AG04450 (cell line): ENCODE data around the gene VDAC1. TPM values are rescaled to one million over a fixed set of nuclear protein-coding genes. Genes with fewer than 3 reads are reported as not detected.
"Not testable (repeated sequence)": the region's sequence is repeated elsewhere in the genome, so short reads cannot be mapped to it uniquely, and the experiment has no call there.

Experiments
- CTCF ChIA-PET: fragments of 300-600, 350-600 bp; formaldehyde crosslinking; extraction: SDS; loops from one replicate; lab custom pipeline; 2022; ENCODE audit warnings: antibody characterized with exemption, inconsistent platforms; lab: Charles Lee
- POLR2A ChIA-PET: fragments of 350-600 bp; formaldehyde crosslinking; extraction: SDS; loops from one replicate; lab custom pipeline; 2021; ENCODE audit warnings: antibody characterized with exemption, inconsistent platforms; lab: Yijun Ruan, JAX
- DNase-seq: peaks from one replicate; pipeline ENCODE4 v3.0.0-alpha.2; 2011; ENCODE audit warnings: low read depth, low spot score
- H3K27ac ChIP-seq: one replicate; pipeline ENCODE4 v1.5.1; 2012; ENCODE audit warnings: low read depth, low read length, control low read depth
- H3K27me3 ChIP-seq: one replicate; pipeline ENCODE4 v1.6.0; 2012; ENCODE audit warnings: low read length; ENCODE audit not compliant: control insufficient read depth, insufficient read depth
- H3K4me3 ChIP-seq: 2 replicates; pipeline ENCODE4 v1.5.1; 2011; ENCODE audit warnings: mild to moderate bottlenecking, low read depth, low read length, control low read depth
- H3K9me3 ChIP-seq: 2 replicates; pipeline ENCODE4 v1.5.1; 2012; ENCODE audit warnings: low read length; ENCODE audit not compliant: control insufficient read depth, insufficient read depth
- polyA plus RNA-seq: library from polyadenylated mRNA; depleted of rRNA; stranded (reverse); fragments of >200 nt; gene quantifications from 2 replicates; pipeline ENCODE4 v1.2.3, GENCODE V29; 2011
- TF ChIP-seq, protein P1 (sequence below): IDR thresholded peaks from 2 replicates; pipeline ENCODE4 v1.5.1; 2011; ENCODE audit warnings: low read depth, low read length, control low read depth, inconsistent platforms

Gene VDAC1
- polyA plus RNA-seq, 1 experiment, result 262 TPM

DNA sequence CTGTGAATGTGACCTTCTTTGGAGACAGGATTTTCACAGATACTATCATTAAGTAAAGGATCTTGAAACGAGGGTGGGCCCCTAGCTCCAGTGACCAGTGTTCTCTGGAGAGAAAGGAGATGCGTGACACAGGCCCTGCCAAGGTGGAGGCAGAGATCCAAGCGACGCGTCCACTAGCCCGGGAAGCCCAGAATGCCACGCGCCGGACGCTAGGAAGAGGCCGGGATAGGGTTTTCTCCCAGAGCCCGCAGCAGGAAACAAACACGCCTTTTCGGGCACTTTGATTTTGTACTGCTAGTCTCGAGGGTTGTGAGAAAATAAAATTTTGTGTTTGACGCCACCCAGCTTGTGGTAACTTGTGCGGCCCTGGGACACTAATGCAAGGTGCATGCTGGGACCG is 29.6 kb upstream of the VDAC1 start:
- CTCF ChIA-PET, result interaction anchor here (14.8 kb wide), 1 partner anchor 108 kb away, joined by 458 read pairs; no protein-coding TSS in a partner anchor
- TF ChIP-seq, protein P1, sequence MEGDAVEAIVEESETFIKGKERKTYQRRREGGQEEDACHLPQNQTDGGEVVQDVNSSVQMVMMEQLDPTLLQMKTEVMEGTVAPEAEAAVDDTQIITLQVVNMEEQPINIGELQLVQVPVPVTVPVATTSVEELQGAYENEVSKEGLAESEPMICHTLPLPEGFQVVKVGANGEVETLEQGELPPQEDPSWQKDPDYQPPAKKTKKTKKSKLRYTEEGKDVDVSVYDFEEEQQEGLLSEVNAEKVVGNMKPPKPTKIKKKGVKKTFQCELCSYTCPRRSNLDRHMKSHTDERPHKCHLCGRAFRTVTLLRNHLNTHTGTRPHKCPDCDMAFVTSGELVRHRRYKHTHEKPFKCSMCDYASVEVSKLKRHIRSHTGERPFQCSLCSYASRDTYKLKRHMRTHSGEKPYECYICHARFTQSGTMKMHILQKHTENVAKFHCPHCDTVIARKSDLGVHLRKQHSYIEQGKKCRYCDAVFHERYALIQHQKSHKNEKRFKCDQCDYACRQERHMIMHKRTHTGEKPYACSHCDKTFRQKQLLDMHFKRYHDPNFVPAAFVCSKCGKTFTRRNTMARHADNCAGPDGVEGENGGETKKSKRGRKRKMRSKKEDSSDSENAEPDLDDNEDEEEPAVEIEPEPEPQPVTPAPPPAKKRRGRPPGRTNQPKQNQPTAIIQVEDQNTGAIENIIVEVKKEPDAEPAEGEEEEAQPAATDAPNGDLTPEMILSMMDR, result no peak
- peaks cover 22% of the 10 kb centered on the region for H3K27me3 ChIP-seq
- no peak overlapping the region for H3K4me3 ChIP-seq
- POLR2A ChIA-PET, result no interaction called here
- no peaks in the 10 kb centered on the region; the same call in 1 of the 2 replicates for H3K9me3 ChIP-seq
- no peak for DNase-seq
- no peak overlapping the region for H3K27ac ChIP-seq

DNA sequence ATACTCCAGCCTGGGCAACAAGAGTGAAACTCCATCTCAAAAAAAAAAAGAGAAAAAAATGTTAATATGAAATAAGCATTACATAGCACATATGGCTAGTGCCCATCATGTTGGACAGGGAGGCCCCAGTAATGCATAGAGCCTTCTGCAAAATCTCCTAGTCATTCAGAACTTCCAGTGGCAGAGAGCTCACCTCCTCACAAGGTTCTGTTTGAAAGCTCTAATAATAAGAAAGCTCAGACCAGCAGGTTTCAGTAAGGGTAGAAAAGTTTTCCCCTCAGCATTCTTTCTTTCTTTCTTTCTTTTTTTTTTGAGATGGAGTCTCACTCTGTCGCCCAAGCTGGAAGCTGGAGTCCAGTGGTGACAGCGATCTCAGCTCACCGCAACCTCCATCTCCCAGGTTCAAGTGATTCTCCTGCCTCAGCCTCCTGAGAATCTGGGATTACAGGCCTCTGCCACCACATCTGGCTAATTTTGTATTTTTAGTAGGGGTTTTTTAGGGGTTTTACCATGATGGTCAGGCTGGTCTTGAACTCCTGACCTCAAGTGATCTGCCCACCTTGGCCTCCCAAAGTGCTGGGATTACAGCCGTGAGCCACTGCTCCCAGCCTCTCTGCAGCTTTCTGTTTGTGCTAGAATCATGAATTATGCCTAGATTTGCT is 25.7 kb upstream of the VDAC1 start:
- ChIA-PET POLR2A (interaction anchor here (0.7 kb wide), 1 partner anchor 10 kb away, joined by 3 read pairs; no protein-coding TSS in a partner anchor), CTCF (interaction anchor here (0.5 to 2.8 kb wide), 5 partner anchors 10 to 593 kb away, joined by 3 to 32 read pairs (median 4); no protein-coding TSS in a partner anchor)
- not testable (repeated sequence) for H3K4me3 ChIP-seq, H3K27ac ChIP-seq, DNase-seq, H3K9me3 ChIP-seq
- peaks cover 35% of the 10 kb centered on the region for H3K27me3 ChIP-seq

DNA sequence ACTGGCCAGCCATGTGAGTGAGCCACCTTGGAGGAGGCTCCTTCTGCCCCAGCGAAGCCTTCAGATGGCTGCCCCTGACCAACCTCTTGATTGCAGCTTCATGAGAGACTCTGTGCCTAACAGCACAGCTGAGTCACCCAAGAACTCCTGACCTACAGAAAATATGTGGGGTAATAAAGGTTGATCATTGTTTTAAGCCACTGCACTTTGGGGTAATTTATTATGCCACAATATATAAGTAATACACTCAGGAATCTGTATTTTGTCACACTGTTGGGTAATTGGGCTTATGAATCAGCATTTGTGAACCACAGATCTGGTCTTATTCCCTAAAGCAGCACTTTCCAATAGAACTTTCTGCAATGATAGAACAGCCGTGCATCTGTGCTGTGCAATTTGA is 24.4 kb upstream of the VDAC1 start:
- Histone ChIP-seq H3K9me3 (peaks cover 4% of the 10 kb centered on the region; the same call in 1 of the 2 replicates), H3K27ac (peak overlapping the region; percentile 61), H3K27me3 (peaks cover 36% of the 10 kb centered on the region), H3K4me3 (no peak overlapping the region)
- CTCF ChIA-PET, result interaction anchor here (1.6 kb wide), 1 partner anchor 10 kb away, joined by 4 read pairs; no protein-coding TSS in a partner anchor
- TF ChIP-seq, protein P1, result no peak
- POLR2A ChIA-PET, result interaction anchor here (1.0 kb wide), 1 partner anchor 24 kb away, joined by 3 read pairs; no protein-coding TSS in a partner anchor
- peak; percentile 81 for DNase-seq

DNA sequence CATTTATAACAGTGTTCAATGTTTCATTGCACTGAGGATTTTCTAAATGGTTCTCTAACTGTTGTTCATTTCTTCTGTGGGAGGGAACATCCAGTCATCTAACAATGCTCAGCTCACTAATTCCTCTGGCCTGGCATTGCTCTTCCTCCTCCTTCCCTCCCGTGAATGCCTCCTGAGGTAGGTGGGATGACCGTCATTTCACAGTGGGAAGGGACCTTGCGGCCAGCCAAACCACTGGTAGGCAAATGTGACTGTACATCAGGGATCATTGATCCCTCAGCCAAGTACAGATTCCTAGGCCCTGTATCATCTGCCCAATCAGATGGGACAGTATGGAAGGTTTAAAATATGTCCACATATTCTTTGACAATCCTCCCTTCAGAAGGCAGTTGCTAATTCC is 23.7 kb upstream of the VDAC1 start:
- DNase-seq, result no peak
- H3K4me3 ChIP-seq, result no peak overlapping the region
- peak overlapping the region; percentile 61 for H3K27ac ChIP-seq
- CTCF ChIA-PET, result interaction anchor here (1.6 kb wide), 1 partner anchor 11 kb away, joined by 4 read pairs; no protein-coding TSS in a partner anchor
- peaks cover 37% of the 10 kb centered on the region for H3K27me3 ChIP-seq
- POLR2A ChIA-PET, result interaction anchor here (1.0 kb wide), 1 partner anchor 23 kb away, joined by 3 read pairs; no protein-coding TSS in a partner anchor
- H3K9me3 ChIP-seq, result peaks cover 4% of the 10 kb centered on the region; the same call in 1 of the 2 replicates
- TF ChIP-seq, protein P1, result no peak

DNA sequence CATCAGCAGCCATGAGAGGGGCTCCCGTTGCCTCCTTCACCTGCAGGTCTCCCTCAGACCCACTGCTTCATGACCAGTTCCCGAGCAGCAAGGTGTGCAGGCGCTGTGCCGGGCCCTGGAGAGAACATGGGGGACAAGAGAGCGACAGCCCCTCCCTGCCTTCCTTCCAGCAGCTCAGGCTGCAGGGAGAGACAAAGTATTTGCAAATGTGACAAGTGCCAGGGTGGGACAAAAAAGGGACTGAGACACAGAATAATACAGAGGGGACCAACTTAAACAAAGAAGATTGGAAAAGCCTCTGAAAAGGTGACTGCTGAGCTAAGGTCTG is 22.5 kb upstream of the VDAC1 start:
- no peak for DNase-seq
- peaks cover 4% of the 10 kb centered on the region; the same call in 1 of the 2 replicates for H3K9me3 ChIP-seq
- H3K27me3 ChIP-seq, result peaks cover 39% of the 10 kb centered on the region
- no peak overlapping the region for H3K4me3 ChIP-seq
- TF ChIP-seq, protein P1, result no peak
- POLR2A ChIA-PET, result no interaction called here
- CTCF ChIA-PET, result interaction anchor here (1.1 to 3.5 kb wide), 4 partner anchors 12 to 113 kb away, joined by 3 to 32 read pairs (median 10); no protein-coding TSS in a partner anchor
- H3K27ac ChIP-seq, result no peak overlapping the region
